Large intestine (tissue), 3 donors: ENCODE results near the gene FREM1. TPM values are rescaled to one million over a fixed set of nuclear protein-coding genes. Genes with fewer than 3 reads are reported as not detected.

Experiments
- DNase-seq, 2 donors: peaks; one replicate each; pipeline versions ENCODE4 v3.0.0 to v3.0.0-alpha.2; 2013
- H3K27ac ChIP-seq: one replicate; pipeline ENCODE4 v1.5.1; 2013; ENCODE audit warnings: low read length
- H3K27me3 ChIP-seq: 2 replicates; pipeline ENCODE4 v1.6.1; 2013; ENCODE audit warnings: low read length; ENCODE audit not compliant: control insufficient read depth, insufficient read depth
- H3K36me3 ChIP-seq: 2 replicates; pipeline ENCODE4 v1.6.1; 2013; ENCODE audit warnings: low read length; ENCODE audit not compliant: control insufficient read depth, insufficient read depth
- H3K4me1 ChIP-seq: one replicate; pipeline ENCODE4 v1.6.1; 2013; ENCODE audit warnings: low read length; ENCODE audit not compliant: control insufficient read depth, insufficient read depth
- H3K4me3 ChIP-seq: one replicate; pipeline ENCODE4 v1.5.1; 2013; ENCODE audit warnings: low read length
- H3K9me3 ChIP-seq: one replicate; pipeline ENCODE4 v1.6.1; 2013; ENCODE audit warnings: mild to moderate bottlenecking, low read depth, low read length, moderate library complexity; ENCODE audit not compliant: control insufficient read depth
- WGBS: methylation state at CpG from one replicate; pipeline ENCODE4 v1.1.5; 2013; ENCODE audit warnings: low lambda C conversion rate; ENCODE audit not compliant: insufficient coverage; 5-methylcytosine and 5-hydroxymethylcytosine counted together
- polyA plus RNA-seq: library from polyadenylated mRNA; unstranded; fragments of 120-200 nt; gene quantifications from one replicate; pipeline ENCODE4 v1.2.1, GENCODE V29; 2013

The FREM1 gene
- polyA plus RNA-seq, 1 donor = 10.0 TPM

GRCh38 chr9:14899042-14899814 is 11.0 kb downstream of the FREM1 start:
- Histone ChIP-seq H3K36me3 (no peaks in the 10 kb centered on the region), H3K27ac (no peak overlapping the region), H3K27me3 (no peaks in the 10 kb centered on the region), H3K4me1 (no peaks in the 10 kb centered on the region), H3K9me3 (no peaks in the 10 kb centered on the region), H3K4me3 (no peak overlapping the region)
- no peak for DNase-seq
- WGBS = 82% methylated on average over 3 of the region's 6 CpGs

GRCh38 chr9:14895806-14896205 is 14.4 kb downstream of the FREM1 start:
- Histone ChIP-seq H3K4me3 (no peak overlapping the region), H3K4me1 (no peaks in the 10 kb centered on the region), H3K27ac (no peak overlapping the region), H3K36me3 (no peaks in the 10 kb centered on the region), H3K9me3 (no peaks in the 10 kb centered on the region), H3K27me3 (no peaks in the 10 kb centered on the region)
- no peak for DNase-seq
- WGBS = no CpG with 5 or more reads among the region's 1 CpG

- Histone ChIP-seq H3K4me3 (no peak overlapping the region), H3K9me3 (no peaks in the 10 kb centered on the region), H3K27ac (no peak overlapping the region), H3K27me3 (no peaks in the 10 kb centered on the region), H3K36me3 (no peaks in the 10 kb centered on the region), H3K4me1 (no peaks in the 10 kb centered on the region)
- no CpG with 5 or more reads among the region's 1 CpG for WGBS
- no peak for DNase-seq
Measured at GRCh38 chr9:14893280-14893679, 16.9 kb downstream of the FREM1 start.

DNA sequence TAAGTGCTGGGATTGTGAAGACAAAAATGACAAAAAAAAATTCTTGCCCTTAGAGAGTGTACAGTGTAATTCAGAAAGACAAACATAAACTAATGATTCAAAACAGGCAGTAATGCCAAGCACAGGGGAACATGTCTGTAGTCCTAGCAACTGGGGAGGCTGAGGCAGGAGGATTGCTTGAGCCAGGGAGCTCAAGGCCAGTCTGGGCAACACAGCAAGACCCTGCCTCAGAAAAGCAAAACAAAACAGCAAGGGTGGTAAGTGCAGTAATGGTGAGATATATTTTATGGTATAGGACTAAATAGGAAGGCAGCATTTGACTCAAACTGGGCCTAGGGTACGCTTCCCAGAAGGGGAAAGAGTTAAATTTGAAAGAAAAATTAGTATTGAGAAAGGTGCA is 18.9 kb downstream of the FREM1 start:
- no peaks in the 10 kb centered on the region for H3K9me3 ChIP-seq
- no peaks in the 10 kb centered on the region for H3K27me3 ChIP-seq
- H3K27ac ChIP-seq = no peak overlapping the region
- no peak overlapping the region for H3K4me3 ChIP-seq
- WGBS = 100% methylated on average over 1 of the region's 1 CpG
- no peaks in the 10 kb centered on the region for H3K36me3 ChIP-seq
- H3K4me1 ChIP-seq = peaks cover 9% of the 10 kb centered on the region
- no peak for DNase-seq

- H3K9me3 ChIP-seq = no peaks in the 10 kb centered on the region
- no peaks in the 10 kb centered on the region for H3K27me3 ChIP-seq
- H3K4me1 ChIP-seq = peaks cover 9% of the 10 kb centered on the region
- WGBS = 73% methylated on average over 3 of the region's 3 CpGs
- no peak overlapping the region for H3K27ac ChIP-seq
- DNase-seq = no peak
- H3K36me3 ChIP-seq = no peaks in the 10 kb centered on the region
- no peak overlapping the region for H3K4me3 ChIP-seq
Measured at GRCh38 chr9:14889451-14889850, 20.8 kb downstream of the FREM1 start.

DNA sequence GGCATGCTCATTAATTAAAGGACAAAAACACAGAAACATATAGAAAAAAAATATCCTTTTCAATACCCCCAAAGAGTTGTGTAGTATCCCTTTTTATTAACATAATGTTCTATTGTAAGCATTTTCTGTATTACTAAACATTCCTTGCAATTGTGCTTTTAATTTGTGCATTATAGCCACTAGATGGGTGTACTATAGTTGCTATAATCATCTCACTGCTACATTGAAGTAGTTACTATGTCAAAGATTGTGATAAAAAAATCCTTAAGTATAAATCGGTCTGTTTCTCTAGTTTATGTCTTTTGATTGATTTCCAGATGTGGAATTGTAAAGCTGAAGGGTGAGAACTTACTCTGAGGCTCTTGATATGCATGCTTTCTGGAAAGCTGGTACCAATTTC is 21.4 kb downstream of the FREM1 start:
- Histone ChIP-seq H3K9me3 (no peaks in the 10 kb centered on the region), H3K36me3 (no peaks in the 10 kb centered on the region), H3K27me3 (no peaks in the 10 kb centered on the region), H3K27ac (peak overlapping the region; percentile 10), H3K4me1 (peaks cover 9% of the 10 kb centered on the region), H3K4me3 (no peak overlapping the region)
- WGBS = no CpG with 5 or more reads among the region's 1 CpG
- no peak for DNase-seq

DNA sequence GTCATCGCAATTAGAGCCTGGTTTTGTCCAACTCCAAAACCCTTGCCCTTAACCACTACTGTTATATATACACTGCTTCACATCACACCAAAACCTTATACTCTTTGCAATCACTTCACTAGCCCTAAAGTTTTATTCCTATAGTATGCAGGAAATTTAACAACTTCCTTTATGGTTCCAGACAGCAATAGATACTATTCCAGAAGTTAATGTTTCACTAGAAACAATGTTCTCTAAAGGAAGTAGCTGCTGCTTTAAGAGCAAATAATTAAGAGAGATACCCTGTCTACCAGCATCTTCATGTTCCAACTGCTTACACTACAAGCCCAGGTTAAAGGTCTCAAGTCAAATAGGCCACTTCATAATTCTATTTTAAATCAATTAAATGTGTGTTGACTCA is 22.0 kb downstream of the FREM1 start:
- Histone ChIP-seq H3K27ac (peak overlapping the region; percentile 32), H3K9me3 (no peaks in the 10 kb centered on the region), H3K27me3 (no peaks in the 10 kb centered on the region), H3K36me3 (no peaks in the 10 kb centered on the region), H3K4me1 (peaks cover 9% of the 10 kb centered on the region), H3K4me3 (no peak overlapping the region)
- 0% methylated on average over 1 of the region's 1 CpG for WGBS
- peak in 1 of 2 donors; percentile 70 for DNase-seq

DNA sequence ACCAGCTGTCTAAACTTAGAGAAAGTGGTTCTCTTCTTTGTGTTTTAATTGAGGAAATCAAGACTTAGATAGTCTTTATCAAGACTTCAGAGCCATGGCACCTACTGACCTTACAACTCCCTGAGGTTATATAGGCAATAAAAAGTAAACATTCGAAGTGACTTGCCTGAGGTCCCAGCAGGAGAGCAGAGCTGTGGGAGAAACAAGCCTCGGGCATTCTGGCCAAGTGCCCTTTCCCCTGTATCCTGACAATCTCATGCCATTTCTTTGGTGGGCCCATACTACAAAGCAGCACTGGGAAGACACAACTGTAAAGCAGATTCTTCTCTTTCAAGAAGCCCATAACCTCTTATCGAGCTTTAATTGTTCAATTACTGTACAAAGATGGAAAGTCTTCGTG is 23.1 kb downstream of the FREM1 start:
- Histone ChIP-seq H3K4me1 (peaks cover 13% of the 10 kb centered on the region), H3K36me3 (no peaks in the 10 kb centered on the region), H3K27ac (no peak overlapping the region), H3K4me3 (no peak overlapping the region), H3K27me3 (no peaks in the 10 kb centered on the region), H3K9me3 (no peaks in the 10 kb centered on the region)
- DNase-seq = peak in 1 of 2 donors; percentile 56
- 71% methylated on average over 1 of the region's 4 CpGs for whole genome bisulfite sequencing

DNA sequence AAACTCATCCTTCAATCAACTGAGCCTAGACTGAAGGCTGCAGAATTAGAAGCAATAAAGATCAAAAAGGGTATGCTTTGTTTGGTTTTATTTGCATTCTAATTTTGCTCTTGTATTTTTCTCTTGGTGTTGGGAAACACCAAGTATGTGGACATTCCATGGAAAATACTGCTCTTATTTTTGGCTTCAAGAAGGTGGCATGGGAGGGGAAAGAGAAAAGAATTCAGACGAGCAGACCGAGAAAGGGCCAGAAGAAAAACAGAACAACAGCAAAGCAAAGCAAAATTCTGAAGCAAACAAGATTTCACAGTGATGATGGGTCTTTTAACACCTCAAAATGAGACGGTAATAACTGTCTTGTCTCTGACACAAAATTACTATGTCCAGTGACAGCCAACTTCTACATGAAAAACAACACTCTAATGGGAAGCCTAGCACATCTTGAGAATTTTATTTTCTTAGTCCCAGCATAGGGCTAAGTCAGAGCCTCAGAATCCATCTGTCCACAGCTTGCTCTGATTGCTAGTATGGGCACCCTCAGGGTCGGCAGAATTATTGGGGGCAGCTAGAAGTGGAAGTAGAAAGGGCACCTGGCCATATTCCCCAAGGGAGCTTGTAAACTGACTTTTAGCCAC is 26.8 kb downstream of the FREM1 start:
- Histone ChIP-seq H3K9me3 (no peaks in the 10 kb centered on the region), H3K27ac (no peak overlapping the region), H3K4me1 (peaks cover 20% of the 10 kb centered on the region), H3K36me3 (no peaks in the 10 kb centered on the region), H3K27me3 (no peaks in the 10 kb centered on the region), H3K4me3 (no peak overlapping the region)
- DNase-seq = no peak
- WGBS = 92% methylated on average over 2 of the region's 4 CpGs

GRCh38 chr9:14882090-14882489 is 28.1 kb downstream of the FREM1 start:
- H3K9me3 ChIP-seq = no peaks in the 10 kb centered on the region
- H3K27ac ChIP-seq = no peak overlapping the region
- peak in 1 of 2 donors; percentile 54 for DNase-seq

DNA sequence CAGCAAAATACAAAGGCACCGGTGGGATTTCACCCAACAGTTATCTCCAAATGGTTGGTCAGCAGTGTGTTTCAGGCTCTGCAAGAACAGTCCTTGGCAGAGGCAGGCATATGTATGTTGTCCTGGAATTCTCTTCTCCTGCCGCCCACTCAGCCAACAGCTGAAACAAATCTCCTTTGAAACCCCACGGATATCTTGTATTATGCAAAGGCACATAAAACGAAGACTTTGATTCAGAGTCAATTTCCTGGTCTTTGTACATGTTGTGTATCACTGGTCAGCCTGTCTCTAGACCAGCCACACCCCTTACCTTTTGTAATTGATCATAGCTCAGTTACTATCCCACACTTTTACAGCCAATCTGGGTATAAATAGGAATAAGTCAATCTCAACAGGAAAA is 29.2 kb downstream of the FREM1 start:
- H3K9me3 ChIP-seq = no peaks in the 10 kb centered on the region
- no peak overlapping the region for H3K4me3 ChIP-seq
- WGBS = no CpG with 5 or more reads among the region's 4 CpGs
- no peaks in the 10 kb centered on the region for H3K27me3 ChIP-seq
- no peaks in the 10 kb centered on the region for H3K36me3 ChIP-seq
- H3K27ac ChIP-seq = no peak overlapping the region
- H3K4me1 ChIP-seq = peaks cover 11% of the 10 kb centered on the region
- DNase-seq = no peak

More at GRCh38 chr9:14882090-14882489, 28.1 kb downstream of the FREM1 start:
- WGBS = no CpG with 5 or more reads among the region's 1 CpG
- Histone ChIP-seq H3K4me3 (no peak overlapping the region), H3K4me1 (peaks cover 16% of the 10 kb centered on the region), H3K36me3 (no peaks in the 10 kb centered on the region), H3K27me3 (no peaks in the 10 kb centered on the region)
